HG03097 (cell line): Measurements from ENCODE around the gene MME.
"Not testable (repeated sequence)": the region's sequence is repeated elsewhere in the genome, so short reads cannot be mapped to it uniquely, and the experiment has no call there.

Experiments
- ATAC-seq: cut with Tn5 transposase; IDR thresholded peaks from one replicate; pipeline ENCODE4 v1.9.1; 2021; ENCODE audit not compliant: unreplicated experiment, low FRiP score

MME gene

GRCh38 chr3:155188031-155188430, 107.9 kb downstream of the MME start:
- ATAC-seq = no peak

- no peak for ATAC-seq
Measured at GRCh38 chr3:155189478-155189877, 109.4 kb downstream of the MME start.

GRCh38 chr3:155190691-155191090, 110.6 kb downstream of the MME start:
- no peak for ATAC-seq

GRCh38 chr3:155192957-155193746, 113.0 kb downstream of the MME start:
- ATAC-seq = no peak

- ATAC-seq = no peak
Measured at GRCh38 chr3:155193868-155194267, 113.7 kb downstream of the MME start.

GRCh38 chr3:155194973-155195957, 115.1 kb downstream of the MME start:
- ATAC-seq = no peak

- no peak for ATAC-seq
Measured at GRCh38 chr3:155196131-155197021, 116.3 kb downstream of the MME start.

GRCh38 chr3:155197786-155198185, 117.7 kb downstream of the MME start:
- no peak for ATAC-seq

GRCh38 chr3:155202626-155203025, 122.5 kb downstream of the MME start:
- ATAC-seq = no peak

GRCh38 chr3:155204851-155205250, 124.7 kb downstream of the MME start:
- no peak for ATAC-seq

- no peak for ATAC-seq
Measured at GRCh38 chr3:155208183-155208800, 128.2 kb downstream of the MME start.

- no peak for ATAC-seq
Measured at GRCh38 chr3:155210736-155211135, 130.6 kb downstream of the MME start.

GRCh38 chr3:155211266-155211665, 131.1 kb downstream of the MME start:
- no peak for ATAC-seq

GRCh38 chr3:155211940-155212339, 131.8 kb downstream of the MME start:
- no peak for ATAC-seq

GRCh38 chr3:155216007-155216406, 135.9 kb downstream of the MME start:
- ATAC-seq = not testable (repeated sequence)

GRCh38 chr3:155217591-155217990, 137.5 kb downstream of the MME start:
- ATAC-seq = no peak

GRCh38 chr3:155218462-155218861, 138.3 kb downstream of the MME start:
- no peak for ATAC-seq

GRCh38 chr3:155219106-155219505, 139.0 kb downstream of the MME start:
- ATAC-seq = no peak

- ATAC-seq = no peak
Measured at GRCh38 chr3:155225417-155225816, 145.3 kb downstream of the MME start.

GRCh38 chr3:155227141-155227540, 147.0 kb downstream of the MME start:
- no peak for ATAC-seq
